Non-pigmented ciliary epithelial cell (primary cell): Measurements from ENCODE around the gene SMPD3.

Experiments used
- DNase-seq: peaks from one replicate; pipeline ENCODE4 v3.0.0-alpha.2; 2010; ENCODE audit warnings: low read depth

SMPD3 gene

DNA sequence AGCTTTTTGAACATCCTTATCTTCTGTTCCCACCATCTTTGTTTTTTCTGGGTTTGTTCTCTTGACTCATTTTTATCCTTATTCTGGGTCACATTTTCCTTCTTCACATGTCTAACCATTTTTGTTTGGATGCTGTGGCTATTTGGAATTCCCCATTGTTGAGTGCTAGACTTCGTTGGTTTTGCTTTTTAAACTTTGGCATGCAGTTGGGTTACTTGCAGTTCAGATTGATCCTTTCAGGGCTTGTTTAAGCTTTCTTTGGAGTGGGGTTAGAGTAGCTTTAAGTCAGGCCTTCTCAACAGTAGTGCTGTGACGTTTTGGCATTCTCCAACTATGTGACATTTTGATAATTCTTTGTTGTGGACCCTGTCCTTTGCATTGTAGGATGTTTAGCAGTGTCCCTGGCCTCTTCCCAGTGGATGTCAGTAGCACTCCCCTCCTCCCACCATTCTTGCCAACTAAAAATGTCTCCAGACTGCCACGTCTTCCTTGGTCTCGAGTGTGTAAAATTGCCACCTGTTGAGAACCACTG, 116.4 kb downstream of the SMPD3 start:
- DNase-seq, result no peak

DNA sequence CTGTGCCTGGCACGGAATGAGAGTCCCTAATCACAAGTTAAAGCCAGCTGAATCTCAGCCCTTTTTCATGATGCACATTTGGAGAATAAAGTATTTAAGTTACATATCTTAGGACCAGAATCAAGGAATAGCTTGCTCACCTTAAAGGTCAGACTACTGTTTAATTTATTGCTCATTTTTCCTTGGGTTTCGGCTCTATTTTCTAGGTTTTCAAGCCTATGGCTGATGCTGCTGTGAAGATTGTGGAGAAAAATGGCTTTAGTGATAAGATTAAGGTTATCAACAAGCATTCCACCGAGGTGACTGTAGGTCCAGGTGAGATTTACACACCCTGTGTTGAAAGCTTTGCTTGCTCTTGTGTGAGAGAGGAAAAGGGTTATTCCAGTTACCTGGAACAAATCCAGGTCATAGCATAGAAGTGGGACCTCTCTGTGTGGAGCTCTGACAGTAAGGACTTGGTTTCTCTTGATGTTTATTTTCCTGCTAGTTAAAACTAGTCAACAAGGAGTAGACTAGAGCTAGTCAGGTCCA, 119.4 kb downstream of the SMPD3 start:
- no peak for DNase-seq

DNA sequence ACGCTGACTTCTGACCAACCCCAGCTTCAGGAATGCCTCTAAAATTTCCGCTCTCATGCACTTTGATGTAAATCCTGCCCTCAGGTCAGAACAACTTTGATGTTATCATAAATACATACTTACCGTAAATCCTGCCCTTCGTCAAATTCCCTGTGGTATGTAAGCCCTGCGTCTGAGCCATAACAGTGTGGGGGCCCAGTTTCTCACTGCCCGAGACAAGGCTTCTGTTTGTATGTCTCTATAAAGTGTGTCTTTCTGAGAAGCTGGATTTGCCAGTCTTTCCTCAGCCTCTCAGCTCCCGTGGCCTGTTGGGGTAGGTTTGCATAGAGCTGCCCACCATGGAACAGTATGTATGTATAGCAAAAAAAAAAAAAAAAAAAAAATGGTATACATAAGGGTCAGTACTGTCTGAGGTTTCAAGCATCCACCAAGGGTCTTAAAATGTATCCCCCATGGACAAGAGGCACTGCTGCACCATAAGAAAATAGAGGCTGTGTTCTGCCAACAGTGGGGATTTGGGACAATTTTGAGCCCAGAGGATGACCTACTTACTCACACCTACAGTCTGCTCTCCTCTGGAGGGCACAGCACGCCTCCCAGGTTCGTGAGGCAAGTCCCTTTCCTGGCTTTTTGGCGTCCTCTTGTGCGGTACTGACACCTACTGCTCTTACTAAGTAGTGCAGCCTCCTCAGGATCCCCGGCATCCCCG, 120.0 kb downstream of the SMPD3 start:
- peak; percentile 81 for DNase-seq

DNA sequence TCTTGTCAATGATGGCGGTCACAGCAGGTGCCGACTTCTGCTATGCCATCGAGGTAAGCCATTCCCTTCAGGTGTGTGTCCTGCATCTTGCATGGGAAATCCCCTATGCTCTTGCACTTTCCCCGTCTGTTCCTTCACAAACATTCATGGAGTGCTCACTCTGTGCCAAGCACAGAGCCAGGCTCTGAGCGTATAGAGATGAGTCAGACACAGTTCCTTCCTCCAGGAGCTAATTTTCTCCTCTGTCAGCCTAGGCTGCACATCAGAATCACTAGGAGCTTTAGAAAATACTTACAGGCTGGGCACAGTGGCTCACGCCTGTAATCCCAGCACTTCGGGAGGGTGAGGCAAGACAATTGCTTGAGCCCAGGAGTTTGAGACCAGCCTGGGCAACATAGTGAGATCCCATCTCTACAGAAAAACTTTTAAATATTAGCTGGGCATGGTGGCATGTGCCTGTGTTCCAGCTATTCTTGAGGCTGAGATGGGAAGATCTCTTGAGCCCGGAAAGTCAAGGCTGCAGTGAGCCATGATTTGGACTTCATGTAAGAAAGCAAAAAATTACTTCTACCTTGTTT, 123.4 kb downstream of the SMPD3 start:
- no peak for DNase-seq

DNA sequence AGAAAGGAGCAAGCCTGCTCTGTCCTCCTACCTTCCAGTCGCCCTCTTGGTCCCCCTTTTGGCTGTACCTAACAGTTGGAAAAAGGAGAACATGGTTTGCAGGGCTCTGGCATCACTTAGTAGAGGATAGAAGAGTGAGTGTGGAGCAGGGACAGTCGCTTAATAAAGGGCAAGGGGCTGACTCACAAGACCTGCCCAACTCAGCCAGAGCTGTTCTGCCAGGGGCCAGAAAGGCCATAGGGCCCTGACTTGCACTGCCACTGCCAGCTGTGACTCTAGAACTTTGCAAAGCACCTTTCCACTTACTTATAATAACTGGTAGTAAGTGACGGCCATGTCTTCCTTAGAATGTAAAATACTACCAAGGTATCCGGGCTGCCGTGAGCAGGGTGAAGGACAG, 124.0 kb downstream of the SMPD3 start:
- no peak for DNase-seq

DNA sequence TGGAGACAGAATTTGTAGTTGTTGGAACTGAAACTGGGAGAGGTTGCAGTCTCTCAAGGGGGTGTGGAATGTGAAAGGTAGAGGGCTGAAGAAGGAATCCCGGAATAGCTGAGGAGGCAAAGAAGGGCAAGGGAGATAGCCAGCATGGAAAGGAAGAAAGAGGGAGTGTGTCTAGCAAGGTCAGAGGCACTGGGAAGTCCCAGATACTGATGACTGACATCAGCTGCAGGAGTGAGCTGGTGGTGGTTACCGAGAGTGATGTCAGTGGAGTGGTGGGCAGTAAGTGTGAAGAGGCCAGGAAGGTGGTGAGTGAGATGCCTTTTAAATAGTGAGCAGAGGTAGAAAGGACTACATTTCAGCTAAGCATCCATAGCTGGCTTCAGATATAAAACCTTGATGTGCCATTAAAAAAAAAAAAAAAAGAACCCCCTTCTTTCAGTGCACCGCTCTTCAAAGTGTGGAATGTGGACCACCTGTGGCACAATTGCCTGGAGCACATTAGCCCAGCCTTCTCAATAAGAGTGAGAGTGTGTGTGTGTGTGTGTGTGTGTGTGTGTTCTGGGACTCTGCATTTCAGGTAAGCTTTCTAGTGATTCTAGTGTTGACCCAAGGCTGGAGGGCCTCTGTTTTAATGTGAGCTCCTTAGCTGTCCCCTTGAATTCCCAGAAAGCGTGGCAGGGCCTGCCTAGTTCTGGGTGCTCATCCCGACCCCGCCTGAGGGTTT, 129.0 kb downstream of the SMPD3 start:
- DNase-seq, result no peak

DNA sequence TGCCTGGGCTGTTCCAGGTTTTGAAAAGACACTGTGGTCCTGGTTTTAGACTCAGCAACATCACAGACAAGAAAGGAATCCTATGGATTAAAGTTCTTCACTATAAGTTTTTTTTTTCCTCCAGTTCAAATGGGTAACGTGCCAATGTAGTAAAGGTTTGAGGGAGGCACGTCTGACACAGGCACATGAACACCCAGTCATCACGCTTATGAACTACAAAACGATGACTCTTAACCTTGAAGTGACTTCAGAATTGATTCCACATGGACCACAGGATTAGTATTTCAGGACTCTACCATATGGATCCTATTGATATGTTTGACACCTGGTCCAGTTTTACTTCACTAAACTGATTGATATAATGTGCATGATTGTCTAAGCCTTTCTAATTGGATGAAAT, 135.2 kb downstream of the SMPD3 start:
- DNase-seq, result no peak

DNA sequence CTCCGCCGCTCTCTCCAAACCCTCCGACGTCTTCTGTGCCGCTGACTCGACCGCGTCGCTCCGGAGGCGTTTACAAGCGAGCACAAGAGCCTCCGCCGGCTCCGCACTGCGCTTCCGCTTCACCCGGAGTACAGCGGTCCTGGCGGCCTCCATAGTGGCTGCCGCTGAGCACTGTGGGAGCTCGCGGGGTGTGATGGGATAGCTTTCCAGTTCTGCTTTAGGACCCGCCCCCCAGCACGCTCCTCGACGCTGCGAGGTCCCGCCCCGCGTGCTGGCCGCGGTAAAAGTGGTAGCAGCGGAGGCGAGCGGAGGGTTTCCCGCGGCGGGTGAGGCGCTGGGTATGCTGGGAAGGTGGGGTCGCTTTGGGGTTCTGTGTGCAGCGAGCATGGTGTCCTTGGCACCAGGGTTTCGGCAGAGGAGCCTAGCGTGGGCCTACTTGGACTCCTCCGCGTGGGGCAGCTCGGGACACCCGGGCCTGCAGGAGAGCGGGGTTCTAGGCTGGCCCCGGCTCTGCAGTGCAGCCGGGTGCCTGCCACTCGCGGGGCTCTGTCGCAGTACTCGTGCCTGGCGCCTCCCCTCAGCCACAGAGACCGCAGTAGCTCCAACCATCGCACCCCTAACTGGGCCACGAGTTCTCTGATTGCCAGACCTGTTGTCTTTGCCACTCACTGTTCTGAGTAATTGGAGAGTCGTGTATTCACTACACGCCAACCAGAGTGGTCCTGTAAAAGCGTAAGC, 137.4 kb downstream of the SMPD3 start, which contains the start of the genes PRMT7 and SLC7A6OS:
TSS of gene PRMT7 (plus strand) at position 246 of the 738 bp plus-strand sequence. CDS start 4,961 bp downstream, outside the sequence.
TSS of gene SLC7A6OS (minus strand) at position 173 of the 738 bp plus-strand sequence. CDS start at position 153, 20 bp downstream.
- no peak for DNase-seq

DNA sequence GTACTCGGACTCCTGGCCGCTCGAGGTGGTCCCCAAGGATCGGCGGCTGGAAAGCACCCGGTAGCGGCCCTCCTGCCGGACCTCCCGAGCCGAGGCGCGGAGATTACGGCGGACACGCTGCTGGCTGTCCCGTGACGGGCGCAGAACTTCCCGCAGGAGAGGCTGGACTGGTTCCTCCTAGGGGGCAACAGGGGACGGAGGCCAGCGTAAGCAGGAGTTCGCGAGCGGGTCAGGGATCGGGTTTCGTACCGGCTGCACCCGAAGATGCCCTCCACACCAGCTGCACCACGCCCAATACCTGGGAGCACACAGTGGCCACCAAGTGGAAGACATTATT, 137.9 kb downstream of the SMPD3 start:
- no peak for DNase-seq

DNA sequence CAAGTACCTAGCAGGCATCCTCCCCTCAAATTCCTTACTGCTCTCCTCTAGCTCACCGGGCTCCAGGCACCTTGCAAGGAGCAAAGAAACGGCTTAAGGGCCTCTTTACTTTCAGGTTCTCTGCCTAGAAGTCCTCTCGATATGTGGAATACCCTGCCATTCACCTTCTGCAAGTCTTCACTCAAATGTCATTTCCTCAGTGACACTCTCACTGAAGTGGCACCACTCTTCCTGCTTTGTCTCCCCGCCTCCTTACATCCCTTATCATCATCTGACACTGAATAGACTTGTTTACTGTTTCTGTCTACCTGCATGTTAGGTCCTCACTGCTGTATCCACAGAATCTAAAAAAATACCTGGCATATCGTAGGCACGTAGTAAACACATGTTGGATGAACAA, 138.5 kb downstream of the SMPD3 start:
- DNase-seq, result no peak
